ENCODE measurements around the gene SNAI3. TPM values are rescaled to one million over a fixed set of nuclear protein-coding genes. Genes with fewer than 3 reads are reported as not detected.

SNAI3 gene
- total and polyA plus RNA-seq, 2 donors (not counting 1 experiment from before 2014, with no cell fraction given): 6.5 to 8.8 TPM

DNA sequence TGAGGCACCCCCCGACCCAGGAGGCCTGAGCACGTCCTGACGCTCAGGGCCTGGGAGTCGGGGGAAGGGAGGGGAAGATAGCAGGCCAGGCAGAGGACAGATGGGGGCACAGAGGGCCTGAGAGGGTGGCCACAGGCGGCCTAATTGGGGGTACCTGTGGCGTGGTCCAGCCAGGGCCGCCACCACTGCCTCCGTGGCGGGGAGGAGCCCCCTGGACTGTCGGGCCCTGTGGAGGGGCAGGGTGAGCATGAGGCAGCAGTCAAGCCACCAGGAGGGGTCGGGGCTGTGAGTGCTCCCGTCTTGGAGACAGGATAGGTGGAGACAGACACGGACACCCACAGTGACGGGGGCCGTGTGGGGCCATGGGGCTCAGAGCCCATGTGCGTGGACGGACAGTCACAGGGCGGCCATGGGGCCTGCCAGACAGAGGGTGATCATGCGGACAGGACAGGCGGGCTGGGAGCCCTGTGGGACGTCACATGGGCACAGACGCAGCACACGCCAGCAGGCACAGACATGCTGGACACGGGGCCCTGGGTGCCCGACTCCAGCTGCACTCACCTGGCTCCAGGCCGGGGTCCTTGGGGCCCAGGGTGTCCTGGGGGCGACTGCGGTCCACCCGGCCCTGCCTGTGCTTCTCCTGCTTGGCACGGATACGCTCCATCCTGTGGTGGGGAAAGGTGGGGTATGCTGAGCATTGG is 38.7 kb upstream of the SNAI3 start:
- no peak for TF ChIP-seq EZH2 (IDR thresholded peaks at IDR 0.05; ENCODE audit: borderline replicate concordance, insufficient read depth, low read depth, low read length, poor library complexity, severe bottlenecking)
- TF ChIP-seq, protein P1, sequence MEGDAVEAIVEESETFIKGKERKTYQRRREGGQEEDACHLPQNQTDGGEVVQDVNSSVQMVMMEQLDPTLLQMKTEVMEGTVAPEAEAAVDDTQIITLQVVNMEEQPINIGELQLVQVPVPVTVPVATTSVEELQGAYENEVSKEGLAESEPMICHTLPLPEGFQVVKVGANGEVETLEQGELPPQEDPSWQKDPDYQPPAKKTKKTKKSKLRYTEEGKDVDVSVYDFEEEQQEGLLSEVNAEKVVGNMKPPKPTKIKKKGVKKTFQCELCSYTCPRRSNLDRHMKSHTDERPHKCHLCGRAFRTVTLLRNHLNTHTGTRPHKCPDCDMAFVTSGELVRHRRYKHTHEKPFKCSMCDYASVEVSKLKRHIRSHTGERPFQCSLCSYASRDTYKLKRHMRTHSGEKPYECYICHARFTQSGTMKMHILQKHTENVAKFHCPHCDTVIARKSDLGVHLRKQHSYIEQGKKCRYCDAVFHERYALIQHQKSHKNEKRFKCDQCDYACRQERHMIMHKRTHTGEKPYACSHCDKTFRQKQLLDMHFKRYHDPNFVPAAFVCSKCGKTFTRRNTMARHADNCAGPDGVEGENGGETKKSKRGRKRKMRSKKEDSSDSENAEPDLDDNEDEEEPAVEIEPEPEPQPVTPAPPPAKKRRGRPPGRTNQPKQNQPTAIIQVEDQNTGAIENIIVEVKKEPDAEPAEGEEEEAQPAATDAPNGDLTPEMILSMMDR (IDR thresholded peaks at IDR 0.05): no peak
- 95% methylated on average over 31 of the region's 31 CpGs for WGBS (ENCODE audit: insufficient coverage)
- H3K27ac Mint-ChIP-seq: no peak overlapping the region
- Histone ChIP-seq H3K9ac (ENCODE audit: low read length) (no peak overlapping the region), H3K27ac (ENCODE audit: low read length in 2 of 2) (no peak overlapping the region), H3K36me3 (replicated peaks in 1 of 2; ENCODE audit: control extremely low read depth in 1 of 2, control insufficient read depth in 1 of 2, extremely low read depth in 1 of 2, insufficient read depth in 2 of 2, low read length in 1 of 2) (peaks cover 0 to 80% of the 10 kb centered on the region in 2 experiments), H3K4me1 (ENCODE audit: control insufficient read depth in 2 of 2, insufficient read depth in 2 of 2, low read length in 2 of 2) (no peaks in the 10 kb centered on the region), H3K4me2 (replicated peaks; ENCODE audit: low read depth, low read length, poor library complexity, severe bottlenecking) (no peak overlapping the region), H3K4me3 (ENCODE audit: control extremely low read depth in 1 of 5, extremely low read depth in 1 of 5, insufficient read depth in 1 of 5, low read depth in 2 of 5, low read length in 4 of 5) (no peak overlapping the region), H4K20me1 (ENCODE audit: control insufficient read depth, insufficient read depth, low read length, poor library complexity, severe bottlenecking) (peaks cover 19% of the 10 kb centered on the region), H3K9me3 (ENCODE audit: control extremely low read depth in 1 of 3, control insufficient read depth in 2 of 3, insufficient read depth in 1 of 3, low read length in 2 of 3) (no peaks in the 10 kb centered on the region), H3K79me2 (ENCODE audit: control insufficient read depth, insufficient read depth, low read length) (peaks cover 25% of the 10 kb centered on the region), H2AFZ (ENCODE audit: insufficient read depth, low read depth, low read length, poor library complexity, severe bottlenecking) (no peak overlapping the region), H3K27me3 (replicated peaks in 1 of 4; ENCODE audit: control extremely low read depth in 1 of 4, control insufficient read depth in 3 of 4, insufficient read depth in 4 of 4, low read length in 3 of 4) (no peaks in the 10 kb centered on the region)
- H3K9me3 Mint-ChIP-seq (ENCODE audit: insufficient read depth): no peaks in the 10 kb centered on the region
- no peaks in the 10 kb centered on the region for H3K27me3 Mint-ChIP-seq
- intact Hi-C loops (cut with micrococcal nuclease): no loop called here
- no peaks in the 10 kb centered on the region for H3K4me1 Mint-ChIP-seq
- ATAC-seq (ENCODE audit: low read depth) (no peak), DNase-seq (no peak)
- ChIA-PET POLR2A (interaction anchor here (0.7 kb wide), 1 partner anchor 532 kb away, joined by 4 read pairs; no protein-coding TSS in a partner anchor), CTCF (interaction anchor here (0.7 kb wide), 1 partner anchor 53 kb away, joined by 3 read pairs; no protein-coding TSS in a partner anchor)
- no peak overlapping the region for H3K4me3 Mint-ChIP-seq

DNA sequence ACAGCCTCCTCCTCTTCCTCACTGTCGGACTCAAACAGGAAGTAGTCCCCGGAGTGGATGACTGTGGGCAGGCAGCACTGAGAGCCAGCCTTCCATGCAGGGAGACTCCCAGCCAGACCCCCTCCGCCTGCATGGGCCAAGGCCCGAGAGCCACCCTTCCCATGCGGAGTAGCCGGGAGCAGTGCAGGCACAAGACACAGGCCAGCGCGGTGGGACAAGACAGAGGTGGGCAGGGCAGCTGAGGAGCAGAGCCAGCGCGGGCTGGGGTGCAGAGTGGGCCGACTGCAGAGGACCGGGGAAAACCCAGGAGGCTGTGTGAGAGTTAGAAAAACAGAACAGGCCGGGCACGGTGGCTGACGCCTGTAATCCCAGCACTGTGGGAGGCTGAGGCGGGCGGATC is 37.6 kb upstream of the SNAI3 start:
- TF ChIP-seq, protein P1 (IDR thresholded peaks at IDR 0.05): no peak
- no peak for TF ChIP-seq EZH2 (IDR thresholded peaks at IDR 0.05; ENCODE audit: borderline replicate concordance, insufficient read depth, low read depth, low read length, poor library complexity, severe bottlenecking)
- H3K4me3 Mint-ChIP-seq: no peak overlapping the region

More for the DNA sequence above, 37.6 kb upstream of the SNAI3 start:
- Mint-ChIP-seq H3K27ac (no peak overlapping the region), H3K27me3 (no peaks in the 10 kb centered on the region), H3K4me1 (no peaks in the 10 kb centered on the region), H3K9me3 (ENCODE audit: insufficient read depth) (no peaks in the 10 kb centered on the region)
- no peak overlapping the region for H3K27ac ChIP-seq (ENCODE audit: low read length in 2 of 2)
- H3K4me2 ChIP-seq (replicated peaks; ENCODE audit: low read depth, low read length, poor library complexity, severe bottlenecking): no peak overlapping the region
- H3K9me3 ChIP-seq (ENCODE audit: control extremely low read depth in 1 of 3, control insufficient read depth in 2 of 3, insufficient read depth in 1 of 3, low read length in 2 of 3): no peaks in the 10 kb centered on the region
- POLR2A ChIA-PET: interaction anchor here (0.6 kb wide), 1 partner anchor 238 kb away, joined by 3 read pairs; no protein-coding TSS in a partner anchor
- H3K9ac ChIP-seq (ENCODE audit: low read length): no peak overlapping the region
- no peaks in the 10 kb centered on the region for H3K27me3 ChIP-seq (replicated peaks in 1 of 4; ENCODE audit: control extremely low read depth in 1 of 4, control insufficient read depth in 3 of 4, insufficient read depth in 4 of 4, low read length in 3 of 4)
- DNase-seq (no peak), ATAC-seq (ENCODE audit: low read depth) (no peak)
- peaks cover 22% of the 10 kb centered on the region for H3K79me2 ChIP-seq (ENCODE audit: control insufficient read depth, insufficient read depth, low read length)
- peaks cover 19% of the 10 kb centered on the region for H4K20me1 ChIP-seq (ENCODE audit: control insufficient read depth, insufficient read depth, low read length, poor library complexity, severe bottlenecking)
- CTCF ChIA-PET: no interaction called here
- peaks cover 0 to 86% of the 10 kb centered on the region in 2 experiments for H3K36me3 ChIP-seq (replicated peaks in 1 of 2; ENCODE audit: control extremely low read depth in 1 of 2, control insufficient read depth in 1 of 2, extremely low read depth in 1 of 2, insufficient read depth in 2 of 2, low read length in 1 of 2)
- intact Hi-C loops (cut with micrococcal nuclease): no loop called here
- no peak overlapping the region for H3K4me3 ChIP-seq (ENCODE audit: control extremely low read depth in 1 of 5, extremely low read depth in 1 of 5, insufficient read depth in 1 of 5, low read depth in 2 of 5, low read length in 4 of 5)
- no peak overlapping the region for H2AFZ ChIP-seq (ENCODE audit: insufficient read depth, low read depth, low read length, poor library complexity, severe bottlenecking)
- whole genome bisulfite sequencing (ENCODE audit: insufficient coverage): 97% methylated on average over 12 of the region's 17 CpGs
- H3K4me1 ChIP-seq (ENCODE audit: control insufficient read depth in 2 of 2, insufficient read depth in 2 of 2, low read length in 2 of 2): no peaks in the 10 kb centered on the region

Data from B cell (primary cell).